GM23338 (cell line): Measurements from ENCODE around the gene XIRP2. TPM values are rescaled to one million over a fixed set of nuclear protein-coding genes. Genes with fewer than 3 reads are reported as not detected.

ENCODE experiments used
- ATAC-seq: fragments of 200-7000 bp; cut with Tn5 transposase; 3 replicates; pipeline ENCODE4 v1.9.1; 2020
- DNase-seq: peaks from one replicate; pipeline ENCODE4 v3.0.0-alpha.2; 2015; ENCODE audit warnings: low spot score
- H2AFZ ChIP-seq: fragments of 200-600 bp; sonication (generic); 2 replicates; pipeline ENCODE4 v1.8.0; 2016; ENCODE audit warnings: antibody characterized with exemption, mild to moderate bottlenecking, moderate library complexity
- H3F3A ChIP-seq: fragments of 200-600 bp; sonication (generic); replicated peaks from 2 replicates; pipeline ENCODE4 v1.8.0; 2017; ENCODE audit warnings: antibody characterized with exemption, mixed run types, low read depth
- H3K27ac ChIP-seq: fragments of 200-600 bp; sonication (generic); 2 replicates; pipeline ENCODE4 v1.6.1; 2016; ENCODE audit warnings: low read depth
- H3K27me3 ChIP-seq: fragments of 200-600 bp; sonication (generic); 2 replicates; pipeline ENCODE4 v1.8.0; 2016; ENCODE audit warnings: mild to moderate bottlenecking, mixed run types, moderate library complexity; ENCODE audit not compliant: insufficient read depth
- H3K36me3 ChIP-seq: fragments of 200-600 bp; sonication (generic); 2 replicates; pipeline ENCODE4 v1.8.0; 2016; ENCODE audit warnings: mild to moderate bottlenecking; ENCODE audit not compliant: insufficient read depth
- H3K4me1 ChIP-seq: fragments of 200-600 bp; sonication (generic); 2 replicates; pipeline ENCODE4 v1.8.0; 2016; ENCODE audit warnings: mild to moderate bottlenecking, moderate library complexity; ENCODE audit not compliant: insufficient read depth
- H3K4me2 ChIP-seq: fragments of 200-600 bp; sonication (generic); 2 replicates; pipeline ENCODE4 v1.7.1; 2017; ENCODE audit warnings: mixed run types
- H3K4me3 ChIP-seq: fragments of 200-600 bp; sonication (generic); 2 replicates; pipeline ENCODE4 v1.6.1; 2016; ENCODE audit warnings: mixed run types
- H3K79me2 ChIP-seq: fragments of 200-600 bp; sonication (generic); replicated peaks from 2 replicates; pipeline ENCODE4 v1.8.0; 2017; ENCODE audit warnings: mild to moderate bottlenecking; ENCODE audit not compliant: insufficient read depth
- H3K9me2 ChIP-seq: fragments of 200-600 bp; sonication (generic); 2 replicates; pipeline ENCODE4 v1.8.0; 2017; ENCODE audit not compliant: insufficient read depth
- H4K20me1 ChIP-seq: fragments of 200-600 bp; sonication (generic); replicated peaks from 2 replicates; pipeline ENCODE4 v1.8.0; 2017; ENCODE audit warnings: mild to moderate bottlenecking; ENCODE audit not compliant: insufficient read depth
- H3K27ac Mint-ChIP-seq: 2 replicates; pipeline ENCODE4 v1.8.0; 2020; ENCODE audit warnings: inconsistent platforms, mild to moderate bottlenecking, moderate library complexity, mixed read lengths
- H3K27me3 Mint-ChIP-seq: 3 replicates; pipeline ENCODE4 v1.8.0; 2022; ENCODE audit warnings: low read depth, mild to moderate bottlenecking, moderate library complexity, mixed read lengths, inconsistent platforms; ENCODE audit not compliant: insufficient read depth, poor library complexity
- H3K36me3 Mint-ChIP-seq: 3 replicates; pipeline ENCODE4 v1.8.0; 2021; ENCODE audit warnings: low read depth, mild to moderate bottlenecking, inconsistent platforms, moderate library complexity, mixed read lengths
- H3K4me1 Mint-ChIP-seq: 3 replicates; pipeline ENCODE4 v1.8.0; 2020; ENCODE audit warnings: mild to moderate bottlenecking, inconsistent platforms, mixed read lengths
- H3K4me3 Mint-ChIP-seq: 3 replicates; pipeline ENCODE4 v1.8.0; 2021; ENCODE audit warnings: moderate library complexity, mild to moderate bottlenecking, inconsistent platforms, mixed read lengths
- H3K9me3 Mint-ChIP-seq: 3 replicates; pipeline ENCODE4 v1.8.0; 2020; ENCODE audit warnings: moderate library complexity, mild to moderate bottlenecking, inconsistent platforms, mixed read lengths
- CTCF ChIP-seq, 2 experiments: fragments of 200-600 bp in 1 of 2; sonication (generic) in 1 of 2; conservative IDR thresholded peaks; 2 replicates each; pipeline versions ENCODE4 v1.5.1 to v1.6.1; 2016 to 2017; ENCODE audit warnings: antibody characterized with exemption in 2 of 2, low read depth in 2 of 2, mild to moderate bottlenecking in 2 of 2, moderate library complexity in 1 of 2
- ETS1 ChIP-seq: IDR thresholded peaks from 2 replicates; pipeline ENCODE4 v1.6.1; 2016; ENCODE audit warnings: antibody characterized with exemption
- EZH2 ChIP-seq: fragments of 200-600 bp; sonication (generic); IDR thresholded peaks from one replicate; pipeline ENCODE4 v1.8.0; 2017; ENCODE audit warnings: antibody characterized with exemption, mild to moderate bottlenecking, low read depth; ENCODE audit not compliant: unreplicated experiment
- JUNB ChIP-seq: IDR thresholded peaks from one replicate; pipeline ENCODE4 v1.6.1; 2016; ENCODE audit warnings: antibody characterized with exemption; ENCODE audit not compliant: unreplicated experiment
- POLR2AphosphoS5 ChIP-seq: IDR thresholded peaks from 2 replicates; pipeline ENCODE4 v1.6.1; 2016; ENCODE audit warnings: antibody characterized with exemption, low read depth
- REST ChIP-seq: IDR thresholded peaks from one replicate; pipeline ENCODE4 v1.6.1; 2018; ENCODE audit warnings: antibody characterized with exemption; ENCODE audit not compliant: unreplicated experiment
- STAT1 ChIP-seq: IDR thresholded peaks from one replicate; pipeline ENCODE4 v1.6.1; 2016; ENCODE audit warnings: antibody characterized with exemption; ENCODE audit not compliant: unreplicated experiment
- ZNF114 ChIP-seq: fragments of 250-450 bp; sonication (Bioruptor Pico); IDR thresholded peaks from 2 replicates; pipeline ENCODE4 v1.5.0; 2020; ENCODE audit warnings: mild to moderate bottlenecking, moderate library complexity
- ZNF331 ChIP-seq: fragments of 250-450 bp; sonication (Bioruptor Pico); IDR thresholded peaks from 2 replicates; pipeline ENCODE4 v1.5.0; 2020; ENCODE audit warnings: low read depth, mild to moderate bottlenecking, moderate library complexity
- polyA plus RNA-seq: library from polyadenylated mRNA; unstranded; fragments of >200 nt; fragmentation: Nextera tagmentation; extraction: Ambion mirVana; gene quantifications from 2 replicates; pipeline ENCODE4 v1.2.1, GENCODE V29; 2016
- total RNA-seq: library from RNA; depleted of rRNA; stranded (reverse); fragments of >200 nt; shearing (Covaris generic); gene quantifications from 2 replicates; pipeline ENCODE4 v1.2.3, GENCODE V29; 2014

The XIRP2 gene
- total and polyA plus RNA-seq, 2 experiments from 2014 or later: 0.17 to 0.31 TPM

GRCh38 chr2:167135706-167136105 is 247.4 kb downstream of the XIRP2 start:
- H3K9me3 Mint-ChIP-seq: no peaks in the 10 kb centered on the region
- peaks cover 12% of the 10 kb centered on the region; the same call in 2 of the 3 replicates for H3K4me1 Mint-ChIP-seq
- TF ChIP-seq REST (no peak), ZNF331 (CRISPR knock-in tag) (no peak), JUNB (no peak), POLR2AphosphoS5 (no peak), CTCF (conservative IDR thresholded peaks at IDR 0.05; ENCODE audit: low read depth in 2 of 2) (no peak), STAT1 (no peak), EZH2 (no peak), ZNF114 (CRISPR knock-in tag) (no peak), ETS1 (no peak)
- no peaks in the 10 kb centered on the region for H3K27me3 ChIP-seq
- no peaks in the 10 kb centered on the region for H3K4me1 ChIP-seq
- H3K27ac ChIP-seq: no peak overlapping the region
- no peaks in the 10 kb centered on the region for H3F3A ChIP-seq
- H3K4me2 ChIP-seq: no peak overlapping the region
- no peaks in the 10 kb centered on the region for H3K27me3 Mint-ChIP-seq
- H2AFZ ChIP-seq: no peak overlapping the region; the same call in 1 of the 2 replicates
- no peak overlapping the region for H3K4me3 ChIP-seq
- DNase-seq (no peak), ATAC-seq (no peak)
- no peaks in the 10 kb centered on the region for H3K79me2 ChIP-seq
- H3K36me3 Mint-ChIP-seq: no peaks in the 10 kb centered on the region
- H4K20me1 ChIP-seq: no peaks in the 10 kb centered on the region
- H3K36me3 ChIP-seq: no peaks in the 10 kb centered on the region
- no peak overlapping the region for H3K4me3 Mint-ChIP-seq
- H3K27ac Mint-ChIP-seq: 0 out of 2 replicates have a peak overlapping the region, but pooled peaks have one; percentile 3
- H3K9me2 ChIP-seq: no peaks in the 10 kb centered on the region
